GM21737 (cell line): ENCODE measurements around the gene KCNS1.
"Not testable (repeated sequence)": the region's sequence is repeated elsewhere in the genome, so short reads cannot be mapped to it uniquely, and the experiment has no call there.

Experiments used
- ATAC-seq: cut with Tn5 transposase; IDR thresholded peaks from one replicate; pipeline ENCODE4 v1.9.1; 2021; ENCODE audit warnings: mild to moderate bottlenecking, moderate library complexity; ENCODE audit not compliant: unreplicated experiment

KCNS1 gene, protein sequence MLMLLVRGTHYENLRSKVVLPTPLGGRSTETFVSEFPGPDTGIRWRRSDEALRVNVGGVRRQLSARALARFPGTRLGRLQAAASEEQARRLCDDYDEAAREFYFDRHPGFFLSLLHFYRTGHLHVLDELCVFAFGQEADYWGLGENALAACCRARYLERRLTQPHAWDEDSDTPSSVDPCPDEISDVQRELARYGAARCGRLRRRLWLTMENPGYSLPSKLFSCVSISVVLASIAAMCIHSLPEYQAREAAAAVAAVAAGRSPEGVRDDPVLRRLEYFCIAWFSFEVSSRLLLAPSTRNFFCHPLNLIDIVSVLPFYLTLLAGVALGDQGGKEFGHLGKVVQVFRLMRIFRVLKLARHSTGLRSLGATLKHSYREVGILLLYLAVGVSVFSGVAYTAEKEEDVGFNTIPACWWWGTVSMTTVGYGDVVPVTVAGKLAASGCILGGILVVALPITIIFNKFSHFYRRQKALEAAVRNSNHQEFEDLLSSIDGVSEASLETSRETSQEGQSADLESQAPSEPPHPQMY

DNA sequence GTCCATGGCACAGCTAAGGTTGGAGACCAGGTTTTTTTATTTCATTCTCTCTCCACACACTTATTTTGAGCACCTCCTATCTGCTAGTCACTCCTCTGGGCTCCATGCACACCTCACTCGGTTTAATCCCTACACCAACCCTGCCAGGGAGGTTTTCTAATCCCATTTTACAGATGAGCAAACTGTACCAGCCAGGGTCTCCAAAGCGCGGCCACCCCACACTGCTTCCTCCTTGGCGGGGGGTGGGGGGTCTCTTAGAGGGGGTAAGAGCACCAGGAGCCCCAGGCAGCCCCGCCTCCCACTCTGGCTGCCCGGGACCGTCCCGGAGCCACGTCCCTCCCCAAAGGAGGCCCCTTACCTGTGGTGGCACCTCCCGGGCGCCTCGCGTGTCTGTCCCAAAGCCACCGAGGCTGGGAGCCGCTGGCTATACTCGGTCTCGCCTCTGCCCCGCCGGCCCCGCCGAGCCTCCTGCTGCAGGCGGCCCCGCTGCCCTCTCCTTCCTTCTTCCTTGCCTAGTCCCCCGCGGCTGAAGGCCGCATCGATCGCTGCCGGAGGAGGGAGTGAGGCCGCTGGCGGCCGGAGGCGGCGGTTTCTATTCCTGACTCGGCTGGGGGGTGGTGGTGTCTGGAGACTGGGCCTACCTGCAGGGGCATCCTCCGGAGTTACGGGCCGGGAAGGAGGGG is at the start of gene KCNS1:
TSS of gene KCNS1 (minus strand) at position 565 of the 683 bp plus-strand sequence. CDS start 1,891 bp downstream, outside the sequence.
- no peak for ATAC-seq

DNA sequence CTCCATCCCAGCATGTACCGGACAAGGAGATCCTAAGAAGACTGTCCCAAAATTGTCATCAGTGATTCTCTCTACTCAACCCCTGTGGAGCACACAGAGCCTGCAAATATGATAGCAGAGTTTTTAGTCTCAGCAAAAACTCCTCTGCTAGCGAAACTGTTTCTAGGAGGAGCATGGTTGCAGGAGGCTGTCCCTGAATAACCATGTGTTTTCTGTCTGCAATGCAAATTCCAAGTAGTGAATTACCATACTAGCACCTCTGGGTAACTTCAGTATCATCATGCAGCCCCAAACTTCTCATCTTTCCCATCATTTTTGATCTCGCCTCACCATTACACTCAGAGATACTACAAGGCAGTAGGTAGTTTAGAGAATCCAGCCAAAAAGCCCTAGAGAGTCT is 48.1 kb upstream of the KCNS1 start:
- ATAC-seq = no peak

DNA sequence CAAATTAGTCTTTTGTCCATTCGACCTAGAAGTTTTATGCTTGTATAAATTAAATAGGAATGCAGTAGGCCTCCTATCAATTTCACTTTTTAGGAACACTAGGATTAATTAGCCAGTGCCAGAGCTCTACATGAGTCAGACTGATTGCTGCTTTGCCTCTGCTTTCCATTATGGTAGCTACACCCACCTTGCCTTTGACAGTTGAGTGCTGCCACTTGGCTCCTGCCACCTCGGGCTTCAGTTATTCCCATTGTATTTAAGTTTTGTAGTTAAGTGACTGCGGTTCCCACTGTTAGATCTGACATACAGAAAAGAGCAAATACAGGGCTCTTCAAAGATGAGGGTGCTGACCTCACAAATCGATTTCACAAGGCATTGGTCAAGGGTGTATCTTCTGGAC is 39.9 kb upstream of the KCNS1 start:
- ATAC-seq = no peak

DNA sequence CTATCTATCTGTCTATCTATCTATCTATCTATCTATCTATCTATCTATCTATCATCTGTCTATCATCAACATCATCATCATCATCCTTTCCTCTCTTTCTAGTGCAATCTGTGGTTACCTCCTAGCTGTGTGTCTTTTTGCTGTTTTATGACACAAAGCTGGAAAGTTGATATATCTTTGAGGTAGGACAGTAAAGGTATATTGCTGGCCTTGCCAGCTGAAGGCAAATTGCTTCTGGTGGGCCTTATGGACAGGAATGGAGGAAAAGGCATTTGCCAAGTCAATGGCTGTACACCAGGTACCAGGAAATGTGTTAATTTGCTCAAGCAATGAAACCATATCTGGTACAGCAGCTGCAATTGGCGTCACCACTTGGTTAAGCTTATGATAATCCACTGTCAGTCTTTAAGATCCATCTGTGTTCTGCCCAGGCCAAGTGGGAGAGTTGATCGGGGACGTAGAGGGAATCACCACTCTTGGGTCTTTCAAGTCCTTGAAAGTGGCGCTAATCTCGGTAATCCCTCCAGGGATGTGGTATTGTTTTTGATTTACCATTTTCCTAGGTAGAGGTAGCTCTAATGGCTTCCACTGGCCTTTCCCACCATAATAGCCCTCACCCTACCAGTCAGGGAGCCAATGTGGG is 38.9 kb upstream of the KCNS1 start:
- not testable (repeated sequence) for ATAC-seq

DNA sequence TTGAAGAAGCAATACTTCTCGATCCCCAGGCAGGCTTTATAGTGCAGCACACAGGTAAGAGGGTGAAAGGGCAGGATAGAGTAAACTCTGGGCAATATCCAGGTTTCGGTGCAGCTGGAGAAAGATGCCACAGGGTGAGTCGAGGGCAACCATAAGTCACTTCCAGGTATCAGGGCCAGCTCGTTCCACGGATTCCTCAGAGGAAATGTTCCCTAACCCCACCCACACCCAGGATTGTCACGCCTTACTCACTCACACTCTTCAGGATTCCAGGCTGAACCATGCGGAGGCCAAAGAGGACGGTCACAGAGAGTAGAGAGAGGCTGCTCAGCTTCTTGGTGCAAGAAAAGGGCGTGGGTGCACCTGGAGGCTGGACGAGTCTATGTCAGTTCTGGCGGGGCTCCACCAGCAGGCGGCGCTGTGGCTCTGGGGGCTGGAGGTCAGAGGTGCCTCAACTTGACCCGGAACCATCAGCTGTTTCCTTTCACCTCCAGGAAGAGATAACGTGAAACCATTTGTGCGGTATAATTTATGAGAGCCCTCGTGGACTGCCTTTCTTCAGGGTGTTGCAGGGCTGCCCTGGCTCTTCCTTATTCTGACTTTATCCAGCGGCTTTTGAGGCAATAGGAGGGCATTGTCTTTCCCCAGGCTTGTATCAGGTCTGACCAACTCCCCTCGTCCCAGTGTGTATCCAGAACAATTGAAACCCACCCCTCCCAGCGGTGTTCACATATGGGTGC is 37.8 kb upstream of the KCNS1 start:
- ATAC-seq = no peak

DNA sequence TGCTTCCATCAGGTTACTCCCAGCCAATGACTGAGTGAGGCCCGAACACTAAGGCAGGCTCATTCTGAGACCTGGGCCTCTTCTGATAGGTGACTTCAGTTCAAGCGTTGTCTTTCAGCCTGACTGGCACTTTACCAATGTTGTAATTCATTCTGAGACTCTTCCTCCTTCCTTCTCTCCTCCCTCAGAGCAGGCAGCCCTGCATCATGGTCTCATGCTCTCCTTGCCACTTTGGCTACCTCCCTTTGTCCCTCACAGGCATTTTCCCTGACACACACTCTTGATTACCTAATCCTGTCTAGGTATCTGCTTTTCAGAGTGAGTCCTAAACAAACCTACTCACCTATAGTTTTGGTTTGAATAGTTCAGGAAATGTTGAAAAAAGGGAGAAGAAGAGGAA is 36.0 kb upstream of the KCNS1 start:
- ATAC-seq = no peak

DNA sequence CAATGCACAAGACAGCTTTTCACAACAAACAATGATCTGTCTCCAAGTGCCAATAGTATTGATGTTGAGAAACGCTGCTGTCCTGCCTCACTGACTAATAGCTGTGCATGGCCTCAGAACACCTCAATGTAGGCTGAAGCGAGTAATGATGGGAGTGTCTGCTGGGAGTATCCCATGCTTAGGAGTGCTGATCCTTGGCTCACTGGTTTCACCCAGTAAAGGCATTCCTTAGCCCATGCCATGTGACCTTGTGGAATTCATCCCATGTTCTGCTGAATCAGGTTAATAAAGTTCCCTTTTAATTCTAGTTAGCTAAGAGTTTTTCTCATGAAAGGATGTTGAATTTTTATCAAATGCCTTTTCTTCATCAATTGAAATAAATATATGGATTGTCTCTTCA is 27.2 kb upstream of the KCNS1 start:
- no peak for ATAC-seq

DNA sequence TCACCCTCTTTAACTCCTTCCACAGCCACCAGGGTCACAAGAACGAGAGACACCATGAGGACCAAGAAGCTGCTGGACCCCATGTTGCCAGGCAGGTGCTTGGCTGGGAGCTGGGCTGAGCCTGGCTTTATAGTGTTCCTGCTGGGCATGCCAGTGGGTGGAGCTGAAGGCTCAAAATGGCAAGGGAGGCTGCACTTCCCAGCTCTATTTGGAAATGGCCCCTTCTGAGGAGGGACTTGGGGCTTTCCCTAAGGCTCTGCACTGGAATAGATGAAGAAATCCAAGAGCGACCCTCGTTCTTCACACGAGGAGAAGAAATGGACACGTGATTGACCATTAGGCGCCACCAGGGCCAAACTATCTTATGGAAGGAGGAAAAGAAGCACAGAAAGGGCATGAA is 23.4 kb upstream of the KCNS1 start, which contains the start of gene WFDC12:
TSS of gene WFDC12 (minus strand) at position 101 of the 400 bp plus-strand sequence. CDS start at position 83, 18 bp downstream.
- ATAC-seq = no peak

DNA sequence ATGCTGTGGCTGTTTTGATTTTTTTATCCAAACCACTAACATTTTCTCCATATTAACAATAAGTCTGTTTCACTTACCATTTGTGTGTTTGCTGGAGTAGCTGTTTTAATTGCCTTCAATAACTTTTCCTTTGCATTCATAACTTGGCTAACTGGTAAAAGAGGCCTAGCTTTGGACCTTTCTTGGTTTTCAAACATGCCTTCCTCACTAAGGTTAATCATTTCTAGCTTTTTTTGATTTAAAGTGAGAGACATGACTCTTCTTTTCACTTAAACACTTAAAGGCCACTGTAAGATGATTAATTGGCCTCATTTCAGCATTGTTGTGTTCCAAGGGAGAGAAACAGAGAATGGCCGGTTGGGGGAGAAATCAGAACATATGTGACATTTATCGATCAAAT is 20.5 kb upstream of the KCNS1 start:
- no peak for ATAC-seq

DNA sequence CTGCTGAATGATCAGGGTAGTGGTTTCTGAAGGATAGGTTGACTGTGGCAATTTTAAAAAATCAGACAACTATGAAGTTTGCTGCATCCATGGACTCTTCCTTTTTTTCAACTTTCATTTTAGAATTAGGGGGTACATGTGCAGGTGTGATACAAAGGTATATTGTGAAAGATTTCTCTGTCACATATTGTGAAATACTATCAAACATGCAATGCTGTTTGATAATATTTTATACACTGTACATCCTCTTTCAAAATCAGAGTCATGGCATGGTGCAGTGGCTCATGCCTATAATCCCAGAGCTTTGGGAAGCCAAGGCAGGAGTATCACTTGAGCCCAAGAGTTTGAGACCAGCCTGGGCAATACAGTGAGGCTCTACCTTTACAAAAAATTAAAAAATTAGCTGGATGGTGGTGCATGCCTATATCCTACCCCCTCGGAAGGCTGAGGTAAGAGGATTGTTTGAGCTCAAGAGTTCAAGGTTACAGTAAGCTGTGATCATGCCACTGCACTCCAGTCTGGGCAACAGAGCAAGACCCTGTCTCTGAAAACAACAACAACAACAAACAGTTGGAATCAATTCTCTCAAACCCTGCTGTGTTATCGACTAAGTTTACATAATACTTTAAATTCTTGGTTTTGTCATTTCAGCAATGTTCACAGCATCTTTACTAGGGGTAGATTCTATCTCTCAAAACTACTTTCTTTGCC is 18.8 kb upstream of the KCNS1 start:
- ATAC-seq = no peak

DNA sequence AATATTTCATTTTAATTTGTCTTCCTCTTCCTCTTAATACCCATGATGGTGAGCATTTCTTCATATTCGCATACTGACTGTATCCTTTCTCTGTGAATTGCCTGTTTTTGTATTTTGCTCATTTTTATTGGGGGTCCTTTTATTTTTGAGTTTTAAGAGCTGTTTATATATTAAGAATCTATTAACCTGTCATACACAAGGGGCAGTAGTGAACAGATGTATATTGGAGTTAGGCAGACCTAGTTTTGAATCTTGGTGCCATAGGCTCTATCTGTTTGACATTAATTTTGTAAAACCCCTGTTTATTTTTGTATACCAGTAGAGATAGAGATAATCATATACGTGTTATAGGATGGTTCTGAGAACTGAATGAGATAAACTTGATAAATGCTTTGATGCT is 17.1 kb upstream of the KCNS1 start:
- ATAC-seq = no peak

DNA sequence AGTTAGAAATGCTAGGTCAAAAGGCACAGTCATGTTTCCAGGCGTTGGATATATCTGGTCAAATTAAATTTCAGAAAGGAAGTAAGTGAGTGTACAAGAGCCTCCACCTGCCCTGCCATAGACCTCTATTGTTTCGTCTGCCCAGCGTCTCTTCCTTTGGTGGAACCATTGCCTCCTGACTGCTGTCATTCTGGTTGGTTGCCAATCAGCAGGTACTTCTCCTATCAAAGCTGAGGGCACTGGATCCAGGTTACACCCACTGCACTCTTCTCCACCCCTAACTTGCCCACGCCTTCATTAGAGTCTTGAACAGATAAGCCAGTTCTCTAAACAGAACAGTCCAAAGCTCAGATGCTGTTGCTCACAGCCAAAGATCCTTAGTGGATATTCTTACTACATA is 16.7 kb upstream of the KCNS1 start:
- ATAC-seq = no peak

DNA sequence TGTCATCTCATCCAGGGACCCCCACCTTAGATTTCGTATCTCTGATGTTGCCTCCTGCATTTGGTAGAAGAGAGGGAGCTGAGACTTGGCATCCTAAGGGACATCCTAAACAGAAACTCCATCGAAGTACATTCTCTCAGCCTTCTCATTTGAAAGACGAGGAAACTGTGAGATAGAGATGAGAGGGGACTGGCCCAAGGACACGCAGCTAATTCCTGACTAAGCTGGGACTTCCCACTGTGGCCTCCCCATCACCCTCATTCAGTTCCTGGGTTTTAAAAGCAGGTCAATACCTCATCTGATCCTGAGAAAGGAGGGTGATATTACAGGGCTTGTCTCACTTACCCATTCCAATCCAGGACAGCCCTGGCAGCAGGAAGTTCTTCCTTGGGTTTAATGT is 14.9 kb upstream of the KCNS1 start:
- ATAC-seq = no peak

DNA sequence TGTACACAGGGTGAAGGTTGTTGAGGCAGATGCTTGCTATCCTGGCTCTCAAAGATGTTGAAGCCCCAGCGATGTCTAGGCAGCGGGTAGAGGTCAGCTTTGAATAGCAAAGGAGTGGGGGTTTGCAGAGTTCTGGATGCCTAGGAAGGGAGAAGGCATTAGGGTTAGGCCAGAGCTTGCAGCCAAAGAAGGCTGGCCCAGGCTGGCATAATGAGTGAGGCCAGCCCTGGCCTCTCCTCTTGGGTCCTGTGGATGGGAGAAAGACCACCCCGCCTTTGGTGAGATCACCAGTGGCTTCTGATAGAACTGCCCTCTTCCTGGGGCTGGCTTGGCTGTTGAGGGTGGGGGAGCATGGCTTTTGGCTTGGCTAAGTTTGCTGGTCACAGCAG is 14.5 kb upstream of the KCNS1 start:
- ATAC-seq = no peak

DNA sequence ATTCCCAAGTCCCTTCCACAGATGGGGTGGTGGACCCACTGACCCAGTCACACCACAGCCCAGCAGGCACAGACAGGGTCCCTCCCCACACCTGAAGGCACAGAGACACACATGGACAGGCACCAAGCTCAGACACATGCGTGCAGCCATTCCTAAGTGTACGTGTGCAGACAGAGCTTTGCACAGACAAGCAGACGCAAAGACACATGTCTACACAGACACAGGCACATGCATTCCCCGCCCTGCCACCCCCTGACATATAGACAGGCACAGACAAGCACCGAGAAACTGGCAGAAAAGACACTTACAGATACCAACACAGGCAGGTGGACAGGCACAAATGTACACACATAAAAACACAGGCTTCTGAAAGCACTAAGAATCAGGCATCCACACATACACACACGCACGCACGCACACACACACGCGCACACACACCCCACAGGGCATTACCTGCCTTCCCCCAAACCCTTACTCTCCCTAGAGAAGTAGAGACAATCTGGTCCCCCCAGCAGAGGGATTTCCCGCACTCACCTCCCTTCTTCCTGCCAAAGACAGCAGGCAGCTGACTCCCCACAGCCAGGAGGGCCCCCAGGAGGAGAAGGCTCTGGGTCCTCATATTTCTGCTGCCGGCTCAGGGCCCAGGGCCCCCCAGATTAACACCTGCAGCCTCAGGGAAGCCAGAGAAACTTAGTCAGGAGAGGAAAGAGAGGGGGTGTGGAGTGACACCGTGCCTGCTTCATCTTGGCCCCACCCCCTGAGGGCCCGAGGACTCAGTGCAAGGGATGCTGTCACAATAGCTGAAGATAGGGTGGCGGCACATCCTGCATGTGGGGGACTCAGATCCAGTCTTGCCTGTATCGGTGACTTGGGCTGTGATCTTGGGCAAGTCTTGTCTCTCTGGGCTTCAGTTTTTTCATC is 13.8 kb upstream of the KCNS1 start, which contains the start of gene WFDC5:
TSS of gene WFDC5 (minus strand) at position 710 of the 921 bp plus-strand sequence. CDS start at position 619, 91 bp downstream.
- no peak for ATAC-seq

DNA sequence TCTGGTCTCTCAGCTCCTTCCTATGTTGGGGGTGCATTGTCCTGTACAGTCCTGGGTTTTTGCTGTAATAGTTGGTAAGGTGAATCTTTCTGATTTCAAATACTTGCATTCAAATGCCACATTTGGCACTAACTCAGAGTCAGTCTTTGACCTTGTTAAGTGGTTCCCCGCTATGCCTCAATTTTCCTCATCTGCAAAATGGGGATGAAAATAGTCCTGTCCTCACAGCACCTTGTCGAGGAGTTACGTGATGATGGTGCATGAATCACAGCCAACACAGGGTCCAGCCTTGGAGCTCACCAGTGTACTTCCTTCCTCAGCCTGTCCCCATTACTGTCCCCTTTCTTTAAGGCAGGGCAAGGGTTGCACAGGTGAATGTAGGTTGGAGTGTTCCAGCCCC is 12.9 kb upstream of the KCNS1 start:
- no peak for ATAC-seq

DNA sequence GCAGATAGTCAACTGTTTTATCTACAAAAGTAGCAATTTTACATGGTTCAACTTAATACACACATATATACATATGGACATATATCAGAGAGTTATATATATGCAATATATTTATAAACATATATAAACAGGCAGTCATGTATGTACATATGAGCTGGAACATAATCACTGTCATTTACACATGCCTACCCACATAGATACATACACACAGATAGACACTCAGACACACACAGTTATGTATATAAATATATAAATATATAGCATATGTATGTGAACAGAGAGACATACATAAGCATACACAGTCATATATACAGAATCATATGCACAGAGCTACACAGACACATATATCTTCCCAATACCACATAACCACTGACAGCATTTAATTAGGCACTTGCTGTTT is 11.8 kb upstream of the KCNS1 start:
- no peak for ATAC-seq

DNA sequence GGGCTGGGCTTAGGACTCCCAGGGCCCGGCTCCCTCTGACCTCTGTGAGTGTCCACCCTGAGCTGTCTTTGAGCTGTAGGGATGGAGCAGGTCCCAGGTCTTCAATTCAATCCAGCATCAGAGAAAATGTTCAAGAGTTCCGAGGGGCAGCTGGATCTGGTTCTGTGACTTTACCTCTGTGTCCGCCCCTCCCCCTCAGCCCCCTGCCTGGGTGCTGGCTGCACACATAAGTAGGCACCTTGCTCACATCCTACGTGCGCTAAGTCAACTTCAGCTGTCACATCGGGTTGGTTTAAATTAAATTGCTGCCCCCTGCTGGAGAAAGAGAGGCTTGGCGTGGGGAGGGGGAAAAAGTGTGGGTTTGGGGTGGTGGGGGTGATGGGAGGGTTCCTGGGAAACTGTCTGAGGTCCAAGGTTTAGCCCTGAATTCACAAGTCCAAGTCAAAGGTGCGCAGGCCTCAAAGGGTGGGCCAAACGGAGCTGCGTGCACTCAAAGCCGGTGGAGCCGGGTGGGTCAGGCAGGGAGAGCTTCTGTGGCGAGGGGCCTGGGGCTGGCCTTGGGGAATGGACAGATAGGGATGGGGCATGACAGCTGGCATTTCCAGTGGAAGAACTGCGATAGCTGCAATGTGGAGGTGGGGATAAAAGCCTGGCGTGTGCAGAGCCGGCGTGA is 11.0 kb upstream of the KCNS1 start:
- no peak for ATAC-seq

DNA sequence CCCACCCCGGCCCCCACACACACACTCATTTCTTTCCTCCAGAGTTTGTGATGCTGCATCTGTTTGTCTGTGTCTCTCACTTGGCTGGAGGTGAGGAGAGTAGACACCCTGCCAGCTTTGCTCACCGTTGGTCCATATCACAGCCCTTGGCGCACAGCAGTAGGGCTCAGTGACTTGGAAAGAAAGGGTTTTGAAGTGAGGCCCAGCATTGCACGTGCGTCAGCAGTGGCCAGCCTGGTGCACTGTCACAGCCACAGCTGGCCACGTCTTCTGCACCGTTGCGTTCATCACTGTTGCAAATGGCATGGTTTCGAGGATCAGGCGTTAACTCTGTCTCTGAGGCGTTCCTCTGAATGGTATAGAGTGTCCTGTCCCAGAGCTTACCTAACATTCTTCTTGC is 10.4 kb upstream of the KCNS1 start:
- ATAC-seq = no peak
